Prostate gland (tissue), 2 donors: ENCODE data around the gene FRMD4A. TPM values are rescaled to one million over a fixed set of nuclear protein-coding genes. Genes with fewer than 3 reads are reported as not detected.

Source experiments
- DNase-seq: peaks from one replicate; pipeline ENCODE4 v3.0.0-alpha.2; 2019; ENCODE audit warnings: low spot score
- H3K27ac ChIP-seq, 2 donors: fragments of 200-600 bp; sonication (generic); 2 replicates each; pipeline ENCODE4 v1.5.1; 2017 to 2019
- H3K27me3 ChIP-seq: fragments of 200-600 bp; sonication (generic); replicated peaks from 2 replicates; pipeline ENCODE4 v1.5.1; 2019; ENCODE audit not compliant: insufficient read depth
- H3K36me3 ChIP-seq, 2 donors: fragments of 200-600 bp; sonication (generic); 1 replicate in 1 of 2; 2 replicates in 1 of 2; pipeline versions ENCODE4 v1.5.1 to v1.8.1; 2017 to 2019
- H3K4me1 ChIP-seq: fragments of 200-600 bp; sonication (generic); replicated peaks from 2 replicates; pipeline ENCODE4 v1.5.1; 2019
- H3K4me3 ChIP-seq, 2 donors: fragments of 200-600 bp; sonication (generic); 2 replicates each; pipeline ENCODE4 v1.5.1; 2017 to 2019
- H3K9me3 ChIP-seq: fragments of 200-600 bp; sonication (generic); 2 replicates; pipeline ENCODE4 v1.5.1; 2017
- POLR2A ChIP-seq: fragments of 450-650 bp; IDR thresholded peaks from one replicate; pipeline ENCODE4 v1.6.1; 2016; ENCODE audit warnings: antibody characterized with exemption, mild to moderate bottlenecking
- POLR2AphosphoS5 ChIP-seq: sonication (generic); formaldehyde crosslinking; IDR thresholded peaks from one replicate; pipeline ENCODE4 v1.6.1; 2017; ENCODE audit warnings: antibody characterized with exemption
- WGBS: methylation state at CpG from one replicate; pipeline ENCODE4 v1.1.5; 2018; 5-methylcytosine and 5-hydroxymethylcytosine counted together
- intact Hi-C: fragments of 100-400 bp; cut with DNase I; formaldehyde crosslinking; loops from one replicate; pipeline ENCODE4 v1.14.2; 2022
- total RNA-seq, 2 donors: library from RNA; depleted of rRNA; stranded (reverse); fragments of >200 nt; gene quantifications; one replicate each; pipeline ENCODE4 v1.1.0, GENCODE V29; 2016
- TF ChIP-seq, protein P1 (sequence below), 4 experiments: fragments of 200-600 bp in 2 of 4; fragments of 450-650 bp in 2 of 4; sonication (generic) in 2 of 4; IDR thresholded peaks; 1 replicate in 3 of 4; 2 replicates in 1 of 4; pipeline ENCODE4 v1.5.1; 2016 to 2019; ENCODE audit warnings: antibody characterized with exemption in 4 of 4, mild to moderate bottlenecking in 2 of 4, moderate library complexity in 2 of 4

FRMD4A gene
- total RNA-seq, 2 donors from 2014 or later, result 38.0 to 53.2 TPM

DNA sequence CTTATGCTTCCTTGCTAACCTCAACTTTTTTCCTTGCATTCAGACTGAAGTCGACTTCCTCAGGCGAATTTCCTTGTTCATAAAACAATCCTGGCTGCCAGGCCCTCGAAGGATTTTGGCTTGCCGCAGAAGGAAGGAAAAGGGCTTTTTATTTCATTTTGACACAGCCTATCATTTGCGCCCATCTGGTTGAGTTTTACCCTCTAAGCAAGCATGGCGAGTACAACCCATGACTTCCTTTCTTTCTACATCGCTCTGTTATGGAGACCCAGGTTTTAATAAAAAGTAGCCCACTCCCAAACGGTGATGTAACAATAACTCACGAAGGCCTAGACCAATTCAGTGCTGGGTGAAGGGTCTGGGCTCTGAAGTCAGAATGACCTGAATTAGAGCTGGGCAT lies 634.7 kb downstream of the FRMD4A start:
- Histone ChIP-seq H3K27ac (peak overlapping the region in 1 of 2 donors; percentile 46), H3K4me3 (no peak overlapping the region), H3K36me3 (no peaks in the 10 kb centered on the region), H3K9me3 (no peaks in the 10 kb centered on the region), H3K27me3 (no peaks in the 10 kb centered on the region), H3K4me1 (no peaks in the 10 kb centered on the region)
- WGBS, result 88% methylated on average over 9 of the region's 9 CpGs
- DNase-seq, result no peak
- intact Hi-C loops, result no loop called here
- TF ChIP-seq POLR2A, result no peak
- no peak for TF ChIP-seq POLR2AphosphoS5
- TF ChIP-seq, protein P1, sequence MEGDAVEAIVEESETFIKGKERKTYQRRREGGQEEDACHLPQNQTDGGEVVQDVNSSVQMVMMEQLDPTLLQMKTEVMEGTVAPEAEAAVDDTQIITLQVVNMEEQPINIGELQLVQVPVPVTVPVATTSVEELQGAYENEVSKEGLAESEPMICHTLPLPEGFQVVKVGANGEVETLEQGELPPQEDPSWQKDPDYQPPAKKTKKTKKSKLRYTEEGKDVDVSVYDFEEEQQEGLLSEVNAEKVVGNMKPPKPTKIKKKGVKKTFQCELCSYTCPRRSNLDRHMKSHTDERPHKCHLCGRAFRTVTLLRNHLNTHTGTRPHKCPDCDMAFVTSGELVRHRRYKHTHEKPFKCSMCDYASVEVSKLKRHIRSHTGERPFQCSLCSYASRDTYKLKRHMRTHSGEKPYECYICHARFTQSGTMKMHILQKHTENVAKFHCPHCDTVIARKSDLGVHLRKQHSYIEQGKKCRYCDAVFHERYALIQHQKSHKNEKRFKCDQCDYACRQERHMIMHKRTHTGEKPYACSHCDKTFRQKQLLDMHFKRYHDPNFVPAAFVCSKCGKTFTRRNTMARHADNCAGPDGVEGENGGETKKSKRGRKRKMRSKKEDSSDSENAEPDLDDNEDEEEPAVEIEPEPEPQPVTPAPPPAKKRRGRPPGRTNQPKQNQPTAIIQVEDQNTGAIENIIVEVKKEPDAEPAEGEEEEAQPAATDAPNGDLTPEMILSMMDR (IDR thresholded peaks at IDR 0.05), result no peak

DNA sequence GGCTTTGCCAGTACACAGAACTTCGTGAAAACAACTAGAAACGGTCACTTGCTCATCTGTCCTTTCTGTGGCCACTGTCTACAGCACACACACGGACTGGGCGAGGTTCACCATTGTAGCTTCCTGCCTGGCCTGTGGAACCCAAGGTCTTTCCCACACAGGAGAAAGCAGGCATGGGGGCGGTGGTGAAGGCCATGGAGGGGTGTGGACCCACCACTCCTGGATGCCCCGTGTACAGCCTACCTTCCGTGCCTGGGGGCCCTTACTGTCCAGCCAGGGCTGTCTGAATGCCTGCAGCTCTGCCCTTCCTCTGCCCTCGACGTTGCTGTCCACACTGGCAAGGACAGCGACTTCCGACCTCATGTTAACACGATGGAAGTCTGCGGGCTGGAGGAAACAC lies 635.1 kb downstream of the FRMD4A start:
- H3K4me1 ChIP-seq, result no peaks in the 10 kb centered on the region
- H3K36me3 ChIP-seq, result no peaks in the 10 kb centered on the region
- WGBS, result 80% methylated on average over 13 of the region's 13 CpGs
- peak overlapping the region in 1 of 2 donors; percentile 46 for H3K27ac ChIP-seq
- H3K27me3 ChIP-seq, result no peaks in the 10 kb centered on the region
- intact Hi-C loops, result no loop called here
- TF ChIP-seq POLR2A, result no peak
- TF ChIP-seq, protein P1 (IDR thresholded peaks at IDR 0.05), result no peak
- TF ChIP-seq POLR2AphosphoS5, result no peak
- DNase-seq, result no peak
- H3K9me3 ChIP-seq, result no peaks in the 10 kb centered on the region
- no peak overlapping the region for H3K4me3 ChIP-seq

DNA sequence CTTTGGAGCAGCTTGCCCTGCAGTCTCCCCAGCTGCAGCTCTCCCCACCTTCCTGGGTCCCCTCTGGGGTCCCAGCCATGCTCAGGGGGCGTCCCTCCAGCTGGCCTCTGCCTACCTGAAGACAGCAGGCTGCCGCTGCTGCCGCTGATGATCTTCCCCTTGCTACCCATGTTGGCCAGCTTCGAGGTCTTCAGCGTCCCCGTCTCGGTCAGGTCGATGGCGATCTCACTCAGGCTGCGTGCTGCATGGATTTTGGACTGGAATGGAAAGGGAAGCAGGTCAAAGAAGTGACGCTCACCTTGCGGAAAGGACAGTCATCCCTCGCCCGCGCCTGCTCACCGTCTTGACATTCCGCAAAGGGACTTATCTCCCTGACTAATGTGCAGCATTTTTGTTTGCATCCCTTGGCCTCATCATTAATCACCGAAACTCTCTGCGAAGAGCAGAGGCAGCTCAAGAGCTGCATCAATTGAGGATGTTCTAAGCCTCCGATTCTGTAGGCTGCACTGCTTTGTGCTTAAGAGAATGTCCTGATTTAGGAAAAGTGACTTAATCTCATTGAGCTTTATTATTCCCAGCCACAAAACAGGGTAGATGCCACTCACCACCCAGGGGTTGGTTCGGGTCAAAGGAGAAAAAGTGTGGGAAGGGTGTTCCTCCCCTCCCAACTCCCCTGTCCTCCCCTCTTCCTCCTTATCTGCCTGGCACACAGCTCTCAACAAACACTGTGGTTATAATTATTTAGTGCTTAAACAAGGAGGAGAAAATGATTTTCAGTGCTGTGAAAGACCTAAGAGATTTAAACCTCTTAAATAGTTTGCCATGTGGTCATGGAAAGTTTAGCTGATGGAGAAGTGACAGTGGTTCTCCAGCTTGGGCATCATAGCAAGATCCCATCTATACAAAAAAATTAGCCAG lies 636.7 kb downstream of the FRMD4A start:
- DNase-seq, result no peak
- intact Hi-C loops, result no loop called here
- 95% methylated on average over 18 of the region's 21 CpGs for WGBS
- Histone ChIP-seq H3K9me3 (no peaks in the 10 kb centered on the region), H3K4me3 (no peak overlapping the region), H3K4me1 (no peaks in the 10 kb centered on the region), H3K27ac (no peak overlapping the region), H3K36me3 (no peaks in the 10 kb centered on the region), H3K27me3 (no peaks in the 10 kb centered on the region)
- no peak for TF ChIP-seq POLR2A

DNA sequence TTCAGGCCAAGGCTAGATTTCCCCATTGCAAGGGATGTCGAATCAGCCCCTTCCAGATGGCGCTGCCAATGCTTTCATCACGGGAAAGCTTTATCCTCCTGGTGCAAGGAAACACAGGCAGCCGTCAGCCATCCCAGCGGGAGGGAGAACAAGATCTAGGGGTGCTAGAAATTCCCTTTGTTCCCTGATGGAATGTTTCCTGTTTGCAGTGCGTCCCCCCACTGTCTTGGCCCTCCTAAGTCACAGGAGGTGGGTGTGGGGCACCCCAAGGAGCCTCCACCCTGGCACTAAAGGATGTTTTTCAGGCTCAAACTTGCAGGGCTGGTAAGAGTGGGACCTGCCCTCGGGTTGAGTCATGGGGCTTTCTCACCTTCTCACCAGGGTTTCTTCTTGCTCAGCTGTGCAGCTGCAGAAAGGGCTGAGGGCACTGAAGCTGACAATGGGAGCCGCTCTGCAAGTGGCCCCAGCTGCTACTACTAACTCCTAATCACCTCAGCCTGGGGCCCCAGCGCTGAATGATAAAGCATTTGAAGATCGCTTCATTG lies 640.4 kb downstream of the FRMD4A start:
- peaks cover 5% of the 10 kb centered on the region for H3K4me1 ChIP-seq
- no peak overlapping the region for H3K4me3 ChIP-seq
- intact Hi-C loops, result no loop called here
- no peaks in the 10 kb centered on the region for H3K27me3 ChIP-seq
- peak; percentile 22 for TF ChIP-seq POLR2AphosphoS5
- TF ChIP-seq POLR2A, result no peak
- TF ChIP-seq, protein P1 (IDR thresholded peaks at IDR 0.05), result no peak
- WGBS, result 42% methylated on average over 10 of the region's 10 CpGs
- H3K36me3 ChIP-seq, result no peaks in the 10 kb centered on the region
- no peaks in the 10 kb centered on the region for H3K9me3 ChIP-seq
- H3K27ac ChIP-seq, result peak overlapping the region in 1 of 2 donors; percentile 30
- DNase-seq, result peak; percentile 46

DNA sequence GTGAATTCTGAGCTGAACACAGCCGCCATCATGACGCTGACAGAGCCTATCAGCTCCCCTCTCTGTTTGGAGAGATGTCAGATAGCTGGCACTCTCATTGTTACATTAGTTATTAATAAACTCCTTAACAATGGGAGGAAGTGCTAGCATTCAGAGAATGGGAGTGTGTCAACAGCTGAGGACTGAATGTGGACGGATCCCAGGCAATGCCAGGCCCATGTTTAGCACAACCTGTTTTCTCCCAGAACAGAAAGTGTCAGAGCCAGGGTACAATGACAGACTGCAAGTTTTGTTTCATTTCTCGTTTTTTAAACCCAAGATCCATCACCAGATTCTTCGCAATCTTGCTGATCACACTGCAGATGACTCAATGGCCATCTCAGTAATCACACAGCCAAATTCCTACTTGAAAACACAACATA lies 644.4 kb downstream of the FRMD4A start:
- TF ChIP-seq POLR2AphosphoS5 (peak; percentile 79), POLR2A (no peak)
- TF ChIP-seq, protein P1 (IDR thresholded peaks at IDR 0.05), result no peak
- intact Hi-C loops, result no loop called here
- H3K4me1 ChIP-seq, result peaks cover 7% of the 10 kb centered on the region
- no peaks in the 10 kb centered on the region for H3K36me3 ChIP-seq
- 31% methylated on average over 5 of the region's 5 CpGs for WGBS
- H3K4me3 ChIP-seq, result no peak overlapping the region
- H3K27ac ChIP-seq, result peak overlapping the region; percentile 77 to 79
- DNase-seq, result peak; percentile 71
- no peaks in the 10 kb centered on the region for H3K9me3 ChIP-seq
- no peaks in the 10 kb centered on the region for H3K27me3 ChIP-seq
